Esophagus squamous epithelium (tissue), 4 donors: ENCODE results near the gene SWAP70.

ENCODE experiments used
- POLR2A ChIP-seq, 4 donors: fragments of 450-650 bp; IDR thresholded peaks; one replicate each; pipeline ENCODE4 v1.6.1; 2017; ENCODE audit warnings: antibody characterized with exemption in 4 of 4, mild to moderate bottlenecking in 4 of 4, moderate library complexity in 3 of 4
- TF ChIP-seq, protein P1 (sequence below), 6 experiments: fragments of 450-650 bp in 4 of 6; fragments of 200-600 bp in 2 of 6; sonication (generic) in 2 of 6; IDR thresholded peaks; one replicate each; pipeline ENCODE4 v1.5.1; 2016 to 2019; ENCODE audit warnings: antibody characterized with exemption in 6 of 6, mild to moderate bottlenecking in 4 of 6, moderate library complexity in 4 of 6

DNA sequence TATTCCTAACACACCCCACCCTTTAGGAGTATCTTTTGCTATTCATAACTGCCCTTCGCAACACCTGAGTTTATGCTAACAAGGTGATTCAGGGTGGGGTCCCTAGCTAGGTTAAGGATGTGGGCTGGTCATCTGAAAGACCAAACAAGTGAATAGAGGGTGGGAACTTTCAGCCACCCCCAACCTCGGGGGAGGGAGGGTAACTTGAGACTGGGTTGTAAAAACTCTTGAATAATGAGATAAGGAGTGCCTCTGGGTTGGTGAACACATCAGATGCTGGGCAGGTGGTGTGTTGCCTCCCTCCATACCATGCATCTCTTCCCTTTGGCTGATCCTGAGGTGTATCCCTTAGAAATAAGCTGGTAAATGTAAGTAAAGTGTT, 111.5 kb downstream of the SWAP70 start:
- TF ChIP-seq POLR2A (IDR thresholded peaks at IDR 0.05): no peak
- TF ChIP-seq, protein P1, sequence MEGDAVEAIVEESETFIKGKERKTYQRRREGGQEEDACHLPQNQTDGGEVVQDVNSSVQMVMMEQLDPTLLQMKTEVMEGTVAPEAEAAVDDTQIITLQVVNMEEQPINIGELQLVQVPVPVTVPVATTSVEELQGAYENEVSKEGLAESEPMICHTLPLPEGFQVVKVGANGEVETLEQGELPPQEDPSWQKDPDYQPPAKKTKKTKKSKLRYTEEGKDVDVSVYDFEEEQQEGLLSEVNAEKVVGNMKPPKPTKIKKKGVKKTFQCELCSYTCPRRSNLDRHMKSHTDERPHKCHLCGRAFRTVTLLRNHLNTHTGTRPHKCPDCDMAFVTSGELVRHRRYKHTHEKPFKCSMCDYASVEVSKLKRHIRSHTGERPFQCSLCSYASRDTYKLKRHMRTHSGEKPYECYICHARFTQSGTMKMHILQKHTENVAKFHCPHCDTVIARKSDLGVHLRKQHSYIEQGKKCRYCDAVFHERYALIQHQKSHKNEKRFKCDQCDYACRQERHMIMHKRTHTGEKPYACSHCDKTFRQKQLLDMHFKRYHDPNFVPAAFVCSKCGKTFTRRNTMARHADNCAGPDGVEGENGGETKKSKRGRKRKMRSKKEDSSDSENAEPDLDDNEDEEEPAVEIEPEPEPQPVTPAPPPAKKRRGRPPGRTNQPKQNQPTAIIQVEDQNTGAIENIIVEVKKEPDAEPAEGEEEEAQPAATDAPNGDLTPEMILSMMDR (IDR thresholded peaks at IDR 0.05): no peak
